Endothelial cell of umbilical vein (primary cell): ENCODE measurements around the gene CLDND2. TPM values are rescaled to one million over a fixed set of nuclear protein-coding genes. Genes with fewer than 3 reads are reported as not detected.

Experiments
- BruUV-seq: library from RNA; stranded (reverse); fragments of 400-500 nt; replicated peaks from 2 replicates; lab custom pipeline; 2021; lab: Mats Ljungman, UMichigan
- CTCF ChIA-PET: fragments of 300-600, 350-600 bp; sonication (Branson Sonifier 250); formaldehyde crosslinking; loops from one replicate; lab custom pipeline; 2021; ENCODE audit warnings: antibody characterized with exemption, inconsistent platforms; lab: Charles Lee
- POLR2A ChIA-PET: fragments of 300-600, 350-600 bp; sonication (Branson Sonifier 250); formaldehyde crosslinking; loops from one replicate; lab custom pipeline; 2021; ENCODE audit warnings: antibody characterized with exemption, inconsistent platforms; lab: Charles Lee
- DNase-seq: peaks from one replicate; pipeline ENCODE4 v3.0.0-alpha.2; 2011; ENCODE audit warnings: low read depth, low spot score
- FAIRE-seq: peaks from 2 replicates; lab custom pipeline; 2011; peaks lifted over from hg19 to GRCh38; lab: Jason Lieb, UNC
- H2AFZ ChIP-seq: 2 replicates; pipeline ENCODE4 v1.6.0; 2012; ENCODE audit warnings: low read depth, low read length, control low read depth, inconsistent platforms
- H3K27ac ChIP-seq: 2 replicates; pipeline ENCODE4 v1.5.1; 2011; ENCODE audit warnings: low read depth, mild to moderate bottlenecking, control low read depth, low read length, moderate library complexity; ENCODE audit not compliant: insufficient read depth
- H3K27me3 ChIP-seq, 2 experiments: 2 replicates each; pipeline versions ENCODE4 v1.6.0 to v1.6.1; 2011; ENCODE audit warnings: low read length in 2 of 2, mixed read lengths in 1 of 2; ENCODE audit not compliant: control insufficient read depth in 2 of 2, insufficient read depth in 2 of 2
- H3K36me3 ChIP-seq, 2 experiments: 2 replicates in 1 of 2; 3 replicates in 1 of 2; pipeline ENCODE4 v1.5.1; 2011; ENCODE audit warnings: low read length in 2 of 2, mild to moderate bottlenecking in 1 of 2, moderate library complexity in 1 of 2; ENCODE audit not compliant: control insufficient read depth in 2 of 2, insufficient read depth in 2 of 2; ENCODE audit errors: extremely low read depth in 1 of 2
- H3K4me1 ChIP-seq: 3 replicates; pipeline ENCODE4 v1.5.1; 2011; ENCODE audit warnings: mild to moderate bottlenecking, low read length; ENCODE audit not compliant: control insufficient read depth, insufficient read depth; ENCODE audit errors: extremely low read depth
- H3K4me2 ChIP-seq: 2 replicates; pipeline ENCODE4 v1.6.1; 2011; ENCODE audit warnings: low read length, control low read depth, mixed read lengths; ENCODE audit not compliant: insufficient read depth
- H3K4me3 ChIP-seq, 3 experiments: fragments of 200-600 bp in 1 of 3; sonication (generic), shearing (Covaris generic) in 1 of 3; replicated peaks in 1 of 3; 2 replicates each; pipeline ENCODE4 v1.5.1; 2011 to 2016; ENCODE audit warnings: control low read depth in 3 of 3, low read length in 3 of 3, mild to moderate bottlenecking in 2 of 3, inconsistent platforms in 1 of 3, low read depth in 1 of 3, moderate library complexity in 1 of 3; ENCODE audit not compliant: insufficient read depth in 1 of 3
- H3K79me2 ChIP-seq: 2 replicates; pipeline ENCODE4 v1.6.0; 2012; ENCODE audit warnings: low read length, inconsistent platforms; ENCODE audit not compliant: control insufficient read depth, insufficient read depth
- H3K9ac ChIP-seq: replicated peaks from 2 replicates; pipeline ENCODE3; 2011; ENCODE audit warnings: low read length, control low read depth; ENCODE audit not compliant: insufficient read depth; ENCODE audit errors: extremely low read depth
- H3K9me1 ChIP-seq: replicated peaks from 3 replicates; pipeline ENCODE4 v1.6.0; 2011; ENCODE audit warnings: mild to moderate bottlenecking, low read length; ENCODE audit not compliant: control insufficient read depth, insufficient read depth; ENCODE audit errors: extremely low read depth
- H3K9me3 ChIP-seq: replicated peaks from 2 replicates; pipeline ENCODE4 v1.5.1; 2012; ENCODE audit warnings: low read length, inconsistent platforms; ENCODE audit not compliant: control insufficient read depth, insufficient read depth
- H4K20me1 ChIP-seq: replicated peaks from 2 replicates; pipeline ENCODE3; 2011; ENCODE audit warnings: mild to moderate bottlenecking, low read length; ENCODE audit not compliant: control insufficient read depth, insufficient read depth; ENCODE audit errors: extremely low read depth
- EZH2 ChIP-seq: IDR thresholded peaks from 2 replicates; pipeline ENCODE4 v1.6.1; 2012; ENCODE audit warnings: borderline replicate concordance, low read depth, mild to moderate bottlenecking, moderate library complexity, low read length, inconsistent platforms; ENCODE audit not compliant: severe bottlenecking
- FOS ChIP-seq: IDR thresholded peaks from 2 replicates; pipeline ENCODE4 v1.6.1; 2011; ENCODE audit warnings: mild to moderate bottlenecking, low read length, moderate library complexity, borderline replicate concordance; ENCODE audit not compliant: insufficient read depth
- GATA2 ChIP-seq: IDR thresholded peaks from 2 replicates; pipeline ENCODE4 v1.7.0; 2011; ENCODE audit warnings: low read depth, mild to moderate bottlenecking, moderate library complexity, mixed read lengths, low read length; ENCODE audit not compliant: insufficient read length, insufficient read depth
- JUN ChIP-seq: IDR thresholded peaks from 2 replicates; pipeline ENCODE4 v1.6.1; 2011; ENCODE audit warnings: borderline replicate concordance, low read depth; ENCODE audit not compliant: insufficient read length, insufficient read depth
- MYC ChIP-seq: IDR thresholded peaks from one replicate; pipeline ENCODE4 v1.6.1; 2011; ENCODE audit warnings: mild to moderate bottlenecking, low read depth, low read length
- POLR2A ChIP-seq: IDR thresholded peaks from 2 replicates; pipeline ENCODE4 v1.6.1; 2012; ENCODE audit warnings: low read depth, mild to moderate bottlenecking, control low read depth, low read length
- POLR2AphosphoS5 ChIP-seq: IDR thresholded peaks from 2 replicates; pipeline ENCODE4 v1.6.1; 2012; ENCODE audit warnings: low read depth, mild to moderate bottlenecking, control low read depth, low read length, moderate library complexity; ENCODE audit not compliant: insufficient read depth
- dilution Hi-C: fragments of 300-500 bp; cut with MboI; formaldehyde crosslinking; loops from one replicate; pipeline ENCODE4 v1.15.0; 2019; ENCODE audit warnings: low sequenced_read_pairs; ENCODE audit not compliant: extremely low pct_ligation_motif_present
- intact Hi-C: fragments of 100-400 bp; cut with micrococcal nuclease; formaldehyde crosslinking; loops from one replicate; pipeline ENCODE4 v1.10.0; 2022
- polyA plus RNA-seq, 4 experiments: library from polyadenylated mRNA; depleted of rRNA in 3 of 4; stranded (reverse) in 3 of 4; unstranded in 1 of 4; fragments of >200 nt; gene quantifications; 2 replicates each; pipeline versions ENCODE4 v1.2.1 to v1.2.3, GENCODE V29; 2011 to 2012; ENCODE audit warnings: missing spikeins in 1 of 4
- total RNA-seq: library from RNA; stranded (reverse); gene quantifications from 2 replicates; pipeline ENCODE4 v1.2.3, GENCODE V29; 2021
- TF ChIP-seq, protein P1 (sequence below), 2 donors: IDR thresholded peaks; 1 replicate in 1 of 2; 2 replicates in 1 of 2; pipeline ENCODE4 v1.5.1; 2011; ENCODE audit warnings: low read length in 2 of 2, mild to moderate bottlenecking in 2 of 2, moderate library complexity in 2 of 2, control low read depth in 1 of 2, inconsistent platforms in 1 of 2, low read depth in 1 of 2; ENCODE audit not compliant: insufficient read depth in 1 of 2; ENCODE audit errors: extremely low read depth in 1 of 2
- TF ChIP-seq, protein P2 (sequence below): IDR thresholded peaks from 2 replicates; pipeline ENCODE4 v1.6.1; 2011; ENCODE audit not compliant: insufficient read depth, insufficient read length

The CLDND2 gene
- total and polyA plus RNA-seq, 2 donors (not counting 3 experiments of a cell fraction or from before 2014, with no cell fraction given) = 0.97 TPM; not detected in 1

DNA sequence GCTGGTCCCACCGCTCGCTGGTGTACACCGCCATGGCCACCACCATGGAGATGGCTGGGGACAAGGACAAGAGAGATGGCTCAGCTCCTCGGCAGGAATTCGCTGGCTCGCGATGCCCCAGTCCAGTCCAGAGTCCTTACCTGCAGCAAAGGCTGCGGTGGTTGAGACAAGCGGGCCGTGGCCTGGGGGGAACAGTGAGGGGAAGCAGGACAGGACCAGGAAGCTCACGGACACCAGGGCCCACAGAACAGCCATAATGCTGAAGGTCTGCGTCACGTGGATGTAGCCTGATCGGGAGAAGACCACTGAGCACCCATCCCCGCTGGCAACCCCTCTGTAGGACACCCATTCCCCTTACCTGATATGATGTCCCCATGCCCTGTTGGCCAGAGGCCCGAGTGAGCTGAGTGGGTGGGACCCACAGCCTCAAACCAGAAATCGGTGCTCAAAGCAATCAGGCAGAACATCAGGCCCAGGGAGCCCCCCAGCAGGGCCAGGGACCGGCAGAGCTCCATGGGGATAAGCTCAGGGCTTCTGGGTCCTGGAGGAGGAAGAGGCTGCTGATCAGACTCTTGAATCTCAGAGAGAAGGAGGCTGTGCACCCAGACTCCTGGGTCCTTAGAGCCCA is 3.3 kb upstream of the CLDND2 start:
- CTCF ChIA-PET = interaction anchor here (1.0 to 1.3 kb wide), 2 partner anchors 9 to 45 kb away, joined by 3 read pairs; partner anchors contain the start of gene SIGLEC10
- no peaks in the 10 kb centered on the region for H3K79me2 ChIP-seq

More for the DNA sequence above, 3.3 kb upstream of the CLDND2 start:
- intact Hi-C loops (no loop called here), dilution Hi-C loops (no loop called here)
- no peak overlapping the region for H2AFZ ChIP-seq
- no peaks in the 10 kb centered on the region for H3K9me1 ChIP-seq
- no peak overlapping the region for H3K4me2 ChIP-seq
- H3K9ac ChIP-seq = no peak overlapping the region
- H3K4me3 ChIP-seq = no peak overlapping the region
- DNase-seq (no peak), FAIRE-seq (no peak)
- no peaks in the 10 kb centered on the region for H3K9me3 ChIP-seq
- H3K4me1 ChIP-seq = no peaks in the 10 kb centered on the region
- TF ChIP-seq JUN = no peak
- no peak for TF ChIP-seq GATA2
- no peak for TF ChIP-seq EZH2
- TF ChIP-seq POLR2AphosphoS5 = no peak
- no peak for TF ChIP-seq POLR2A
- no peak for TF ChIP-seq MYC
- TF ChIP-seq FOS = no peak
- TF ChIP-seq, protein P1, sequence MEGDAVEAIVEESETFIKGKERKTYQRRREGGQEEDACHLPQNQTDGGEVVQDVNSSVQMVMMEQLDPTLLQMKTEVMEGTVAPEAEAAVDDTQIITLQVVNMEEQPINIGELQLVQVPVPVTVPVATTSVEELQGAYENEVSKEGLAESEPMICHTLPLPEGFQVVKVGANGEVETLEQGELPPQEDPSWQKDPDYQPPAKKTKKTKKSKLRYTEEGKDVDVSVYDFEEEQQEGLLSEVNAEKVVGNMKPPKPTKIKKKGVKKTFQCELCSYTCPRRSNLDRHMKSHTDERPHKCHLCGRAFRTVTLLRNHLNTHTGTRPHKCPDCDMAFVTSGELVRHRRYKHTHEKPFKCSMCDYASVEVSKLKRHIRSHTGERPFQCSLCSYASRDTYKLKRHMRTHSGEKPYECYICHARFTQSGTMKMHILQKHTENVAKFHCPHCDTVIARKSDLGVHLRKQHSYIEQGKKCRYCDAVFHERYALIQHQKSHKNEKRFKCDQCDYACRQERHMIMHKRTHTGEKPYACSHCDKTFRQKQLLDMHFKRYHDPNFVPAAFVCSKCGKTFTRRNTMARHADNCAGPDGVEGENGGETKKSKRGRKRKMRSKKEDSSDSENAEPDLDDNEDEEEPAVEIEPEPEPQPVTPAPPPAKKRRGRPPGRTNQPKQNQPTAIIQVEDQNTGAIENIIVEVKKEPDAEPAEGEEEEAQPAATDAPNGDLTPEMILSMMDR (IDR thresholded peaks at IDR 0.05; ENCODE audit: extremely low read depth in 1 of 2, insufficient read depth in 1 of 2, low read depth in 1 of 2, low read length in 2 of 2) = no peak
- TF ChIP-seq, protein P2, sequence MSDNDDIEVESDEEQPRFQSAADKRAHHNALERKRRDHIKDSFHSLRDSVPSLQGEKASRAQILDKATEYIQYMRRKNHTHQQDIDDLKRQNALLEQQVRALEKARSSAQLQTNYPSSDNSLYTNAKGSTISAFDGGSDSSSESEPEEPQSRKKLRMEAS = no peak
- no peaks in the 10 kb centered on the region for H3K36me3 ChIP-seq
- no peaks in the 10 kb centered on the region for H3K27me3 ChIP-seq
- no peak overlapping the region for H3K27ac ChIP-seq
- no TSS peak for BruUV-seq
- POLR2A ChIA-PET = no interaction called here
- H4K20me1 ChIP-seq = no peaks in the 10 kb centered on the region
